ENCODE data around the gene CELF3. TPM values are rescaled to one million over a fixed set of nuclear protein-coding genes. Genes with fewer than 3 reads are reported as not detected.

The CELF3 gene
- polyA plus RNA-seq, 1 donor from 2014 or later, result 89.0 TPM

DNA sequence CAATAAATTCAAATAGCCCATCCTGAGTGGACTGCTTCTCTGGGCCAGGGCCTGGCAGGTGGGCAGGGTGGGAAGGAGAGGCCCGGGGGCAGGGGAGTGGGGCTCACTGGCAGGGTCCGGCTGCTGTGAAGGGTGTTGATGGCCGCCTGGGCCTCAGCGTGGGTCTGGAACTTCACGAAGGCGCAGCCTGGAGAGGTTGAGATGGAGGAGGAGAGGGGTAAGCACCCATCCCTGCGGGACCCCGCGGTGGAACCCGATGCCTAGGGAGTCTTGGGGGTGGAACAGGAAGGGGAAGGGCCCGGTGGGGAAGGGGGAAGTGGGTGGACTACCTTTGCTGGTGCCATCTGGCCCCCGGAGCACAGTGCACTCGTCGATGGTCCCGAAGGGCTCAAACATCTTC, 7.7 kb downstream of the CELF3 start:
- peaks cover 58% of the 10 kb centered on the region for H3K79me2 ChIP-seq (replicated peaks; ENCODE audit: insufficient read depth, low read length)
- H4K20me1 ChIP-seq (ENCODE audit: insufficient read depth), result no peaks in the 10 kb centered on the region
- TF ChIP-seq EZH2 (IDR thresholded peaks at IDR 0.05; ENCODE audit: borderline replicate concordance, insufficient read depth, low read length, poor library complexity, severe bottlenecking), result no peak
- no peak for TF ChIP-seq MXI1 (conservative IDR thresholded peaks at IDR 0.05; ENCODE audit: poor library complexity, severe bottlenecking)
- TF ChIP-seq SMC3 (conservative IDR thresholded peaks at IDR 0.05; ENCODE audit: poor library complexity), result no peak
- TF ChIP-seq POLR2AphosphoS5 (IDR thresholded peaks at IDR 0.05), result no peak
- TF ChIP-seq, protein P1, sequence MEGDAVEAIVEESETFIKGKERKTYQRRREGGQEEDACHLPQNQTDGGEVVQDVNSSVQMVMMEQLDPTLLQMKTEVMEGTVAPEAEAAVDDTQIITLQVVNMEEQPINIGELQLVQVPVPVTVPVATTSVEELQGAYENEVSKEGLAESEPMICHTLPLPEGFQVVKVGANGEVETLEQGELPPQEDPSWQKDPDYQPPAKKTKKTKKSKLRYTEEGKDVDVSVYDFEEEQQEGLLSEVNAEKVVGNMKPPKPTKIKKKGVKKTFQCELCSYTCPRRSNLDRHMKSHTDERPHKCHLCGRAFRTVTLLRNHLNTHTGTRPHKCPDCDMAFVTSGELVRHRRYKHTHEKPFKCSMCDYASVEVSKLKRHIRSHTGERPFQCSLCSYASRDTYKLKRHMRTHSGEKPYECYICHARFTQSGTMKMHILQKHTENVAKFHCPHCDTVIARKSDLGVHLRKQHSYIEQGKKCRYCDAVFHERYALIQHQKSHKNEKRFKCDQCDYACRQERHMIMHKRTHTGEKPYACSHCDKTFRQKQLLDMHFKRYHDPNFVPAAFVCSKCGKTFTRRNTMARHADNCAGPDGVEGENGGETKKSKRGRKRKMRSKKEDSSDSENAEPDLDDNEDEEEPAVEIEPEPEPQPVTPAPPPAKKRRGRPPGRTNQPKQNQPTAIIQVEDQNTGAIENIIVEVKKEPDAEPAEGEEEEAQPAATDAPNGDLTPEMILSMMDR (IDR thresholded peaks at IDR 0.05; ENCODE audit: poor library complexity, severe bottlenecking), result no peak
- TF ChIP-seq TAF1 (IDR thresholded peaks at IDR 0.05; ENCODE audit: low read depth), result no peak
- TF ChIP-seq EP300 (conservative IDR thresholded peaks at IDR 0.05; ENCODE audit: poor library complexity, severe bottlenecking), result no peak
- TF ChIP-seq RAD21 (conservative IDR thresholded peaks at IDR 0.05), result no peak
- H3K4me3 ChIP-seq (ENCODE audit: low read length), result peak overlapping the region; percentile 7
- no peak overlapping the region for H2AFZ ChIP-seq (ENCODE audit: low read depth, low read length)
- no peaks in the 10 kb centered on the region for H3F3A ChIP-seq (ENCODE audit: insufficient read depth, low read length, poor library complexity, severe bottlenecking)
- no peak overlapping the region for H3K4me2 ChIP-seq (ENCODE audit: low read length)
- H3K27me3 ChIP-seq (ENCODE audit: insufficient read depth, low read depth, low read length), result no peaks in the 10 kb centered on the region
- no peaks in the 10 kb centered on the region for H3K9me2 ChIP-seq (ENCODE audit: insufficient read depth, low read length)
- peak overlapping the region; percentile 94 for H3K9ac ChIP-seq (ENCODE audit: low read length)
- peak overlapping the region; percentile 99 for H3K27ac ChIP-seq (ENCODE audit: low read length)
- peaks cover 5% of the 10 kb centered on the region for H3K36me3 ChIP-seq (ENCODE audit: insufficient read depth, low read length)
- H3K9me3 ChIP-seq (ENCODE audit: low read length), result no peaks in the 10 kb centered on the region

DNA sequence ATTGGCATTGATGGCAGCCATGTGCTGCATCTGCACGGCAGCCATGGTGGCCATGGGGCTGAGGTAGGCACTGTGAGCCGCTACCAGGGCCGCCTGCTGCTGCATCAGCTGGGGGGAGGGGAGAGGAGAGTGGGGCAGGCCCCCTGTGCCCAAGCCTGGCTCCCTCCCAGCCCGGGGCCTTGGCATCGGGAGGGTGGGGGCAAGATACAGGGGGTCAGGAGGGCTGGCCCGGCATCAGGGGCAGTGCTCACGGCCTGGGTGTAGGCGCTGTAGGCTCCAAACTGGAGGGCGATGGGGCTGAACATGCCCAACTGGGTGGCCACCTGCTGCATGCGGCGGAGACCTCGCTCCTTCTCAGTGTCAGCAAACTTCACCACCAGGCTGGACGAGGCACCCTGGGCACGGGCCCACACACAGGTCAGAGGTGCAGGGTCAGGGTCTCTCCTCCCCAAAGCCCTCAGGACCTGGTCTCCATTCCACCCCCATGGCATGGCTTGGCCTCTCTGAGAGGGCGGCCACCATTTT, 9.0 kb downstream of the CELF3 start:
- no peak overlapping the region for H3K9ac ChIP-seq (ENCODE audit: low read length)
- TF ChIP-seq EZH2 (IDR thresholded peaks at IDR 0.05; ENCODE audit: borderline replicate concordance, insufficient read depth, low read length, poor library complexity, severe bottlenecking) (no peak), EP300 (conservative IDR thresholded peaks at IDR 0.05; ENCODE audit: poor library complexity, severe bottlenecking) (no peak), POLR2AphosphoS5 (IDR thresholded peaks at IDR 0.05) (no peak), RAD21 (conservative IDR thresholded peaks at IDR 0.05) (no peak), TAF1 (IDR thresholded peaks at IDR 0.05; ENCODE audit: low read depth) (no peak), MXI1 (conservative IDR thresholded peaks at IDR 0.05; ENCODE audit: poor library complexity, severe bottlenecking) (no peak), SMC3 (conservative IDR thresholded peaks at IDR 0.05; ENCODE audit: poor library complexity) (no peak)
- TF ChIP-seq, protein P1 (IDR thresholded peaks at IDR 0.05; ENCODE audit: poor library complexity, severe bottlenecking), result no peak
- TF ChIP-seq, protein P2, sequence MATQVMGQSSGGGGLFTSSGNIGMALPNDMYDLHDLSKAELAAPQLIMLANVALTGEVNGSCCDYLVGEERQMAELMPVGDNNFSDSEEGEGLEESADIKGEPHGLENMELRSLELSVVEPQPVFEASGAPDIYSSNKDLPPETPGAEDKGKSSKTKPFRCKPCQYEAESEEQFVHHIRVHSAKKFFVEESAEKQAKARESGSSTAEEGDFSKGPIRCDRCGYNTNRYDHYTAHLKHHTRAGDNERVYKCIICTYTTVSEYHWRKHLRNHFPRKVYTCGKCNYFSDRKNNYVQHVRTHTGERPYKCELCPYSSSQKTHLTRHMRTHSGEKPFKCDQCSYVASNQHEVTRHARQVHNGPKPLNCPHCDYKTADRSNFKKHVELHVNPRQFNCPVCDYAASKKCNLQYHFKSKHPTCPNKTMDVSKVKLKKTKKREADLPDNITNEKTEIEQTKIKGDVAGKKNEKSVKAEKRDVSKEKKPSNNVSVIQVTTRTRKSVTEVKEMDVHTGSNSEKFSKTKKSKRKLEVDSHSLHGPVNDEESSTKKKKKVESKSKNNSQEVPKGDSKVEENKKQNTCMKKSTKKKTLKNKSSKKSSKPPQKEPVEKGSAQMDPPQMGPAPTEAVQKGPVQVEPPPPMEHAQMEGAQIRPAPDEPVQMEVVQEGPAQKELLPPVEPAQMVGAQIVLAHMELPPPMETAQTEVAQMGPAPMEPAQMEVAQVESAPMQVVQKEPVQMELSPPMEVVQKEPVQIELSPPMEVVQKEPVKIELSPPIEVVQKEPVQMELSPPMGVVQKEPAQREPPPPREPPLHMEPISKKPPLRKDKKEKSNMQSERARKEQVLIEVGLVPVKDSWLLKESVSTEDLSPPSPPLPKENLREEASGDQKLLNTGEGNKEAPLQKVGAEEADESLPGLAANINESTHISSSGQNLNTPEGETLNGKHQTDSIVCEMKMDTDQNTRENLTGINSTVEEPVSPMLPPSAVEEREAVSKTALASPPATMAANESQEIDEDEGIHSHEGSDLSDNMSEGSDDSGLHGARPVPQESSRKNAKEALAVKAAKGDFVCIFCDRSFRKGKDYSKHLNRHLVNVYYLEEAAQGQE (IDR thresholded peaks at IDR 0.05; ENCODE audit: borderline replicate concordance), result no peak
- no peaks in the 10 kb centered on the region for H3K9me2 ChIP-seq (ENCODE audit: insufficient read depth, low read length)
- H3K9me3 ChIP-seq (ENCODE audit: low read length), result no peaks in the 10 kb centered on the region
- no peak overlapping the region for H3K27ac ChIP-seq (ENCODE audit: low read length)
- H3K79me2 ChIP-seq (replicated peaks; ENCODE audit: insufficient read depth, low read length), result peaks cover 45% of the 10 kb centered on the region
- H3K27me3 ChIP-seq (ENCODE audit: insufficient read depth, low read depth, low read length), result no peaks in the 10 kb centered on the region
- peaks cover 11% of the 10 kb centered on the region for H3K36me3 ChIP-seq (ENCODE audit: insufficient read depth, low read length)
- H3K4me2 ChIP-seq (ENCODE audit: low read length), result no peak overlapping the region
- no peaks in the 10 kb centered on the region for H4K20me1 ChIP-seq (ENCODE audit: insufficient read depth)
- H3F3A ChIP-seq (ENCODE audit: insufficient read depth, low read length, poor library complexity, severe bottlenecking), result no peaks in the 10 kb centered on the region
- H2AFZ ChIP-seq (ENCODE audit: low read depth, low read length), result no peak overlapping the region
- no peak overlapping the region for H3K4me3 ChIP-seq (ENCODE audit: low read length)
